Esophagus (tissue), 2 donors: Measurements from ENCODE around the gene PBX3. TPM values are rescaled to one million over a fixed set of nuclear protein-coding genes. Genes with fewer than 3 reads are reported as not detected.

Experiments used
- H3K27ac ChIP-seq, 2 donors: one replicate each; pipeline ENCODE4 v1.5.1; 2013; ENCODE audit warnings: low read depth in 2 of 2, mild to moderate bottlenecking in 2 of 2, inconsistent platforms in 1 of 2, low read length in 1 of 2, moderate library complexity in 1 of 2
- H3K27me3 ChIP-seq, 2 donors: one replicate each; pipeline ENCODE4 v1.6.1; 2013; ENCODE audit warnings: low read length in 2 of 2, control low read depth in 1 of 2, mild to moderate bottlenecking in 1 of 2; ENCODE audit not compliant: insufficient read depth in 2 of 2, control insufficient read depth in 1 of 2
- H3K36me3 ChIP-seq, 2 donors: one replicate each; pipeline ENCODE4 v1.6.1; 2013; ENCODE audit warnings: low read length in 1 of 2; ENCODE audit not compliant: control insufficient read depth in 2 of 2, insufficient read depth in 2 of 2
- H3K4me1 ChIP-seq, 2 donors: one replicate each; pipeline ENCODE4 v1.6.1; 2013; ENCODE audit warnings: low read length in 1 of 2; ENCODE audit not compliant: control insufficient read depth in 2 of 2, insufficient read depth in 2 of 2
- H3K4me3 ChIP-seq, 2 donors: one replicate each; pipeline ENCODE4 v1.5.1; 2013; ENCODE audit warnings: low read length in 2 of 2, mild to moderate bottlenecking in 2 of 2, low read depth in 1 of 2, moderate library complexity in 1 of 2
- H3K9me3 ChIP-seq, 2 donors: one replicate each; pipeline ENCODE4 v1.6.1; 2013; ENCODE audit warnings: mild to moderate bottlenecking in 2 of 2, low read depth in 1 of 2, low read length in 1 of 2, moderate library complexity in 1 of 2; ENCODE audit not compliant: control insufficient read depth in 2 of 2, insufficient read depth in 1 of 2
- WGBS, 2 donors: extraction: QIAGEN DNeasy Blood & Tissue Kit; methylation state at CpG; one replicate each; pipeline ENCODE4 v1.1.7; 2013; 5-methylcytosine and 5-hydroxymethylcytosine counted together
- polyA plus RNA-seq, 2 donors: library from polyadenylated mRNA; stranded (reverse); fragments of 200-250 nt; gene quantifications; one replicate each; pipeline ENCODE4 v1.2.3, GENCODE V29; 2013
- donor health status: healthy with polysubstance abuse.
- donor health status: Bipolar disorder and iron deficiency.

Gene PBX3
- polyA plus RNA-seq, 2 donors, result 3.5 to 6.9 TPM

GRCh38 chr9:125730168-125730567 lies 17.0 kb upstream of the PBX3 start:
- no peaks in the 10 kb centered on the region for H3K4me1 ChIP-seq
- no peaks in the 10 kb centered on the region for H3K36me3 ChIP-seq
- 90 to 94% methylated on average over 2 of the region's 2 CpGs for WGBS, 2 donors
- H3K27ac ChIP-seq, result no peak overlapping the region
- no peaks in the 10 kb centered on the region for H3K27me3 ChIP-seq
- H3K4me3 ChIP-seq, result no peak overlapping the region
- H3K9me3 ChIP-seq, result no peaks in the 10 kb centered on the region

- Histone ChIP-seq H3K9me3 (no peaks in the 10 kb centered on the region), H3K4me1 (no peaks in the 10 kb centered on the region), H3K27ac (no peak overlapping the region), H3K27me3 (no peaks in the 10 kb centered on the region), H3K36me3 (no peaks in the 10 kb centered on the region), H3K4me3 (no peak overlapping the region)
- WGBS, 2 donors, result 90 to 98% methylated on average over 2 of the region's 2 CpGs
Measured at GRCh38 chr9:125732562-125732961, 14.6 kb upstream of the PBX3 start.

- Histone ChIP-seq H3K27me3 (no peaks in the 10 kb centered on the region), H3K27ac (no peak overlapping the region), H3K36me3 (no peaks in the 10 kb centered on the region), H3K4me1 (no peaks in the 10 kb centered on the region), H3K4me3 (no peak overlapping the region), H3K9me3 (no peaks in the 10 kb centered on the region)
- WGBS, 2 donors, result 89 to 94% methylated on average over 3 of the region's 3 CpGs
Measured at GRCh38 chr9:125739436-125739835, 7.7 kb upstream of the PBX3 start.

GRCh38 chr9:125742657-125743056 lies 4.5 kb upstream of the PBX3 start:
- Histone ChIP-seq H3K4me3 (no peak overlapping the region), H3K36me3 (no peaks in the 10 kb centered on the region), H3K4me1 (no peaks in the 10 kb centered on the region), H3K27me3 (no peaks in the 10 kb centered on the region), H3K27ac (no peak overlapping the region), H3K9me3 (no peaks in the 10 kb centered on the region)
- 91 to 92% methylated on average over 3 of the region's 3 CpGs for WGBS, 2 donors

- H3K27me3 ChIP-seq, result no peaks in the 10 kb centered on the region
- H3K9me3 ChIP-seq, result no peaks in the 10 kb centered on the region
- no peak overlapping the region for H3K27ac ChIP-seq
- 72 to 81% methylated on average over 5 of the region's 5 CpGs for WGBS, 2 donors
- H3K4me1 ChIP-seq, result no peaks in the 10 kb centered on the region
- H3K36me3 ChIP-seq, result no peaks in the 10 kb centered on the region
- no peak overlapping the region for H3K4me3 ChIP-seq
Measured at GRCh38 chr9:125743682-125744428, 3.3 kb upstream of the PBX3 start.

- Histone ChIP-seq H3K36me3 (no peaks in the 10 kb centered on the region), H3K4me1 (no peaks in the 10 kb centered on the region), H3K4me3 (no peak overlapping the region), H3K27ac (no peak overlapping the region), H3K27me3 (no peaks in the 10 kb centered on the region), H3K9me3 (no peaks in the 10 kb centered on the region)
- 87 to 91% methylated on average over 5 of the region's 5 CpGs for WGBS, 2 donors
Measured at GRCh38 chr9:125744616-125745015, 2.6 kb upstream of the PBX3 start.

- no peaks in the 10 kb centered on the region for H3K9me3 ChIP-seq
- no peaks in the 10 kb centered on the region for H3K36me3 ChIP-seq
- no peaks in the 10 kb centered on the region for H3K27me3 ChIP-seq
- no peaks in the 10 kb centered on the region for H3K4me1 ChIP-seq
- H3K27ac ChIP-seq, result no peak overlapping the region
- 25 to 28% methylated on average over 1 of the region's 1 CpG for WGBS, 2 donors
- no peak overlapping the region for H3K4me3 ChIP-seq
Measured at GRCh38 chr9:125745018-125745417, 2.2 kb upstream of the PBX3 start.

- Histone ChIP-seq H3K4me1 (peaks cover 0 to 1% of the 10 kb centered on the region in 2 donors), H3K4me3 (peak overlapping the region; percentile 43 to 83), H3K9me3 (no peaks in the 10 kb centered on the region), H3K27ac (peak overlapping the region; percentile 52 to 91), H3K27me3 (no peaks in the 10 kb centered on the region), H3K36me3 (no peaks in the 10 kb centered on the region)
- WGBS, 2 donors, result 6 to 16% methylated on average over 6 of the region's 6 CpGs
Measured at GRCh38 chr9:125745682-125746016, 1.5 kb upstream of the PBX3 start.

GRCh38 chr9:125746017-125746773 lies 978 bp upstream of the PBX3 start:
- H3K4me1 ChIP-seq, result peaks cover 0 to 2% of the 10 kb centered on the region in 2 donors
- H3K27me3 ChIP-seq, result no peaks in the 10 kb centered on the region
- no peaks in the 10 kb centered on the region for H3K36me3 ChIP-seq
- H3K27ac ChIP-seq, result peak overlapping the region; percentile 90 to 91
- no peaks in the 10 kb centered on the region for H3K9me3 ChIP-seq
- 1% methylated on average over 52 to 79 of the region's 79 CpGs for WGBS, 2 donors
- peak overlapping the region; percentile 83 to 88 for H3K4me3 ChIP-seq

- H3K27me3 ChIP-seq, result no peaks in the 10 kb centered on the region
Measured at GRCh38 chr9:125746774-125747052, 460 bp upstream of the PBX3 start.

More at GRCh38 chr9:125746774-125747052, 460 bp upstream of the PBX3 start:
- Histone ChIP-seq H3K4me1 (peaks cover 0 to 2% of the 10 kb centered on the region in 2 donors), H3K9me3 (no peaks in the 10 kb centered on the region), H3K36me3 (no peaks in the 10 kb centered on the region), H3K4me3 (peak overlapping the region; percentile 83 to 88), H3K27ac (peak overlapping the region; percentile 90 to 91)
- WGBS, 2 donors, result 1% methylated on average over 11 to 46 of the region's 46 CpGs
